Limb (tissue), 2 donors: ENCODE data around the gene CAMK1D.
"Not testable (repeated sequence)": the region's sequence is repeated elsewhere in the genome, so short reads cannot be mapped to it uniquely, and the experiment has no call there.

ENCODE experiments used
- DNase-seq, 2 donors: peaks; one replicate each; pipeline ENCODE4 v3.0.0-alpha.2; 2016; ENCODE audit errors: extremely low spot score in 2 of 2

Gene CAMK1D

GRCh38 chr10:12808014-12808613 is 458.8 kb downstream of the CAMK1D start:
- no peak for DNase-seq

GRCh38 chr10:12810046-12810445 is 460.7 kb downstream of the CAMK1D start:
- DNase-seq: not testable (repeated sequence)

GRCh38 chr10:12811826-12812225 is 462.5 kb downstream of the CAMK1D start:
- DNase-seq: no peak

DNA sequence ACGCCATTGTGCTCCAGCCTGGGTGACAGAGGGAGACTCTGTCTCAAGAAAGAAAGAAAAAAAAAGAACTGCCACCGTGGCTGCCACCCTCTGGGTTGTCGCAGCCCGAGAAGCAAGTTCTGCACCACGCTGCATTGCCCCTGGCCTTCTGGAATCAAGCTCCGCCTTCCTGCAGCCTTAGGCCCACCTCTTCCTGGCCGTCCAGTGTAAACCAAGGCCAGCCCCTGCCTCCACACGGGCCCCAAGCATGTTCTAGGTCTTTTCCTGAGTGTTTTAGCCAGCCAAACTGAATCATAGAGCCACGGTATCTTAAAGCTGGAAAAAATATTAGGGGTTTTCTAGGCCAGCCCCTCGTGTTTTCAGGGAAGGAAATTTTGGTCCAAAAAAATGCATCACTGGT is 463.2 kb downstream of the CAMK1D start:
- no peak for DNase-seq

DNA sequence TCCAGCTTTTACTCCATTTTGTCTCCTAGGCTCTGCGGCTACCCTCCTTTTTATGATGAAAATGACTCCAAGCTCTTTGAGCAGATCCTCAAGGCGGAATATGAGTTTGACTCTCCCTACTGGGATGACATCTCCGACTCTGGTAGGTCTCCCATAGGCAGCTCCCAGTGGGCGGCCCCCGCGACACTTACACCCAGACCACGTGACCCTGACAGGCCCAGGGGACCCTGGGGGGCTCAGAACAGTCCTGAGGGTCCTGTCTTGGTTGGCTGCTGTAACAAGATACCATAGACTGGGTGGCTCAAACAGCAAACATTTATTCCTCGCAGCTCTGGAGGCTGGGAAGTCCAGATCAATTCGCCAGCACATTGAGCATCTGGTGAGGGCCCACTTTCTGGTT is 464.8 kb downstream of the CAMK1D start:
- DNase-seq: no peak

- no peak for DNase-seq
Observed at GRCh38 chr10:12819071-12819470, 469.7 kb downstream of the CAMK1D start.

DNA sequence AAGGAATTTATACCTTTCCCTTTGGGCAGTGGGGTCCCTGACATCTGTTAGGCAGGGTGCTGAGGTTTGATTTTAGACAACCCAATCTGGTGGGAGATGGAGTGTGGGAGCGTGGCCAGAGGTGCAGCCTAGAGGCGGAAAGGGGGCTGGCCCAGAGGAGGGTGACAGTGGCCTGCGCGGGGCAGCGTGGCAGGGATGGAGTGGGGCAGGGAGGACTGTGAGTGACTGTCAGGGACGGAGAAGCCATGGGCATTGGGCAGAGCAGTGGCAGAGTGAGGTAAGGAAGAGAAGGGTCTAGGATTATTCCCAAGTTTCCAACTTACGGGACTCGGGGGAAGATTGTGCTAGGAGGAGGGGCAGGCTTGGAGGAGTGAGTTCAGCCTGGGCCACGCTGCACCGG is 470.3 kb downstream of the CAMK1D start:
- DNase-seq: no peak

- DNase-seq: no peak
Observed at GRCh38 chr10:12822126-12822892, 473.0 kb downstream of the CAMK1D start.

- DNase-seq: no peak
Observed at GRCh38 chr10:12822893-12823170, 473.5 kb downstream of the CAMK1D start.

- no peak for DNase-seq
Observed at GRCh38 chr10:12823328-12823727, 474.0 kb downstream of the CAMK1D start.

DNA sequence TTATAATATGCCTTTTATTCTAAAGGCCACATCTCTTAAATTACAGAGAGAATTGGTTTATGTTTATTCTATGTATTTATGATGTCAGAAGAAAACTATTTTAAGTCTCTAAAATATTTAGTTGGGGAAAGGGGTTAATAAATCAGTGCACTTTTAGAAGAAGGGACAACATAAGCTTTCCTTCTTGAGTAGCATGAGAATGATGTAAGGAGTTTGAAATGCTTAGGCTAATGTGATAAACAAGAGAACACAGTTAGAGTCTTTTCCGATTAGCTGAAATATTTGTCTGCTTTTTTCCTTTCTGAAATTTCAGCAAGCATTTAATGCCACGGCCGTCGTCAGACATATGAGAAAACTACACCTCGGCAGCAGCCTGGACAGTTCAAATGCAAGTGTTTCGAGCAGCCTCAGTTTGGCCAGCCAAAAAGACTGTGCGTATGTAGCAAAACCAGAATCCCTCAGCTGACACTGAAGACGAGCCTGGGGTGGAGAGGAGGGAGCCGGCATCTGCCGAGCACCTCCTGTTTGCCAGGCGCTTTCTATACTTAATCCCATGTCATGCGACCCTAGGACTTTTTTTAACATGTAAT is 476.0 kb downstream of the CAMK1D start:
- DNase-seq: no peak

DNA sequence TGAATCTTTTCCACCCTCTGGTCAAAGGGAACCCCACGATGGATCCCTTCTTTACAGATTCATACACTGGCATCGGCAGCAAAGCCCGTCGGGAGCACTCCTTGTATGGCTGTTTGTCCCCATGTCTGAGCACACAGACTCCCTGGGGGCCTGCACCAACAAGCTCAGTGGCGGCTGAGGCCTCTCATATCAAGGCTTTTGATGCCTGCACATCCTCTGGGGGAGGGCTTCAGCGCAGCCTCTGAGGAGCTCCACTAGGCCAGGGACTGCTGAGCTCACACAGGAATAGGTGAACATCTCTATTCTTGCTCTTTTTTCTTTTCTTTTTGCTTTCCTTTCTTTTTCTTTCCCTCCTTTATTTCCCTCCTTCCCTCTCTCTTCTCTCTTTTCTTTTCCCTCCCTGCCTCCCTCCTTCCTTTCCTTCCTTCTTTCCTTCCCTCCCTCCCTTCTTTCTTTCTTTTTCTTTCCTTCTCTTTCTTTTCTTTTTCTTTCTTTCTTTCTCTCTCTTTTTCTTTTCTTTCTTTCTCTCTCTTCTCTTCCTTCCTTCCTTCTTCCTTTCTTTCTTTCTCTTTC is 477.5 kb downstream of the CAMK1D start:
- no peak for DNase-seq

DNA sequence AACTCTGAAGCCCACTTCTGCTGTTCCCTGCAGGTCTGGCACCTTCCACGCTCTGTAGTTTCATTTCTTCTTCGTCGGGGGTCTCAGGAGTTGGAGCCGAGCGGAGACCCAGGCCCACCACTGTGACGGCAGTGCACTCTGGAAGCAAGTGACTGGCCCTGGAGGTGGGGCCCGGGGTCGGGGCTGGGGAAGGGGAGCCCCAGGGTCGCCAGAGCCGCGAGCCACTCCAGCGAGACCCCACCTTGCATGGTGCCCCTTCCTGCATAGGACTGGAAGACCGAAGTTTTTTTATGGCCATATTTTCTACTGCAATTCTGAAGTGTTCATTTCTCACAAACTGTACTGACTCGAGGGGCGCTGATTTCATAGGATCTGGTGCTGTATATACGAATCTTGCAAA is 479.4 kb downstream of the CAMK1D start:
- no peak for DNase-seq

- no peak for DNase-seq
Observed at GRCh38 chr10:12829831-12830390, 480.6 kb downstream of the CAMK1D start.

DNA sequence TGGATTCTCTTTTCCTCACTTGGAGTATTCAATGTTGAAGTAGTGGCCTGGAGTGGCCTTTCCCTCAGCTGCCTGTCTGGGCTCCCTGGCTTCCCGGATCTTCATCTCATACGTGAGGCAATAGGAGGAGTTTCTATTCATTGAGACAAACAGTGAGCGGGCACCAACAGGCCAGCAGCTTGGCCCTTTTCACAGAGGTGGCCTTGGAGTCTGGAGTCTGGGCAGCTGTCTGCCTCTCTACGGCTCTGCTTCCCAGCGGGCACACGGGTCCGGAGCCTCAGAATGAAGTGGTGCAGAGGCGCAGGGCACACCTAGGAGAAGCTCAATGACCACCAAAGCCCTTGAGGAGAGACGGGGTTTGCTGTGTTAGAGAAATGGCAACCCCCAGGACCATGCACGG is 482.7 kb downstream of the CAMK1D start:
- DNase-seq: no peak

DNA sequence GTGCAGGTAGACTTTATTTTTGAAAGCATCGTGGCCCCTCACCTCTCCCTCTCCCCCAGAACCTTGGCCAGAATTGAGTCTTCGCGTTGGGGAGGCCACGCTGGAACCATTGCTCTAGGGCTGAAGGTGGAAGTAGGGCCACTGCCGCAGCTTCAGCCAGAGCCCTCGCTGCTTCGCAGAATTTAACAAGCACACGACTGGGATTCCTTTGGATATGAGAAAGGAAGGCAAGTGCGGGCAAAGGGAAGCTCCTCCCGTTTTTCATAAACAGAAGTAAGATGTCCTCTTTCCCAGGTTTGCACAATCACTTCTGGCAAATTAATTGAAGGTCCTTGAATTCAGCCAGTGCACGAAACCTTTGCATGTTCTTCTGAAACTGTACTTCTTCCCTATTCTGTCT is 484.1 kb downstream of the CAMK1D start:
- no peak for DNase-seq

DNA sequence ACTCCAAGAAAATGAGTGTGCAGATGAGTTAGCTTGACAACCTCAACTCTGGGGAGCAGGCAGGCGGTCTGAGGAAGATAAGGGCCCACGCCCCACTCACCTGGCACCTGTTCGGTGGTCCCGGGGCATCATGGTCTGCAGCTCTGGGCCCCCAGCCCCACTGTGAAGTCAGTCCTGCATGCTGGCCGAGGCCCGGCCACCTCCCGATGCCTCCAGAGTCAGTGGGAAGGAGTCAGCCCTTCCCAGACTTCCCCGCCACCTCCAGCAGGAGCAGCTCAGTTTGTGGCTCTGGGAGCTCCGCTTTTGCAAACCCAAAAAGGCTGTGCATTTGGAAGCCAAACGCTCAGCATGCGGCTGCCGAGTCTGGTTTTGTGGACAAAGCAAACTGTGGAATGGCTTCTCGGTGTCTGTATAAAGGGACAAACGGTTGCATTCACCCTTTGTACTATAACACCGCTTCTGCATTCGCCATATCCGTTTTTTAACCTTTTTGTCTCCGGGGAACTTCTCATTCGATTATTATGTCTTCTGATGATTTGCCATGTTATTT is 484.8 kb downstream of the CAMK1D start:
- DNase-seq: no peak

- no peak for DNase-seq
Observed at GRCh38 chr10:12834721-12835120, 485.4 kb downstream of the CAMK1D start.

GRCh38 chr10:12835709-12836108 is 486.4 kb downstream of the CAMK1D start:
- no peak for DNase-seq

DNA sequence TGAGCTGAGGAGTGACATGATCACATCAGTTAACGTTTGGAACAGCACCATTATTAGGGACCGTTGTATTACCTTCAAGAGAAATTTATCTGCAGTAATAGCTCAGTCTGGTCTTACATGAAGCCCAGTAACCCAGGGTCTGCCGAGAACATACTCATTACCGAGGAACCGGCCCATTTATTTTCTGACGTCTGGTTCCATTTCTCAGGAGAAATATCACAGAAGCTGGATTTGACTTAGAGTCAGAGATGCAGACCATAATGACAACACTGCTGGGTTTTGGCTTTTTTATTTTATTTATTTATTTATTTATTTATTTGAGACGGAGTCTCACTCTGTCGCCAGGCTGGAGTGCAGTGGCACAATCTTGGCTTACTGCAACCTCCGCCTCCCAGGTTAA is 489.0 kb downstream of the CAMK1D start:
- no peak for DNase-seq

DNA sequence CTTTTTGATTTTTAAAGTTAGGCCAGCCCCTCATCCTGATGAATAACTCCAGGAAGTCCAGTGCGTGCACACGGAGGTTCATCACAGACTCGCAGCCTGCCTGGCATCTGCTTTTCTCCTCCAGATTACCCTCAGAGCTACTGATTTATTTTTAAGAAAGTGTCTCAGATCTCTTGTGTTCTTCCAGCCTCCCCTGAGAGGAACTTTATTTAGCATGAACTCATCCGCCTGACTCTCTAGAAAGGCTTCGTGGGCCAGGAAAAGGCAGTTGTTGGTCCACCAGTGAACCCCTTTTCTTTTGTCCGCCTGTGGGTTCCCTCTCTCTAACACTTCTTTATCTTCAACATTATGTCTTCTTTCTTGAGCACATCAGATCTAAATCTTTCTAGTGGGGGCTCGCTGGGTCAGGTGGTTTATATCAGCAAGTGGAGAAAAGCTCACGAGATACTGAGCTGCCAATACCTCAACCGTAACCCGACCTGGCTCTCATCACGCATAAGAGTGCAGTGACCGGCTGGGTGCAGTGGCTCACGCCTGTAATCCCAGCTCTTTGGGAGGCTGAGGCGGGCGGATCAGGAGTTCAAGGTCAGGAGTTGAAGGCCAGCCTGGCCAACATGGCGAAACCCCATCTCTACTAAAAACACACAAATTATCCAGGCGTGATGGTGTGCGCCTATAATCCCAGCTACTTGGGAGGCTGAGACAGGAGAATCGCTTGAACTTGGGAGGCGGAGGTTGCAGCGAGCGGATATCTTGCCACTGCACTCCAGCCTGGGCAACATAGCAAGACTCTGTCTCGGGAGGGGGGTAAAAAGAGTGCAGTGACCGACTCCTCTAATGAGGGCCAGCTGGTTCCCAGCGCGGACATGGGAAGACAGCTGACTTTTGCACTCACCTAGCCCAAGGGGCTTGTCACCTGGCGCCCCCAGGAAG is 489.9 kb downstream of the CAMK1D start:
- no peak for DNase-seq
